SK-N-MC (cell line): ENCODE results near the gene TPRA1.

Experiments
- EZH2 ChIP-seq: fragments of 200-600 bp; sonication (generic); IDR thresholded peaks from one replicate; pipeline ENCODE4 v1.6.1; 2017; ENCODE audit warnings: antibody characterized with exemption
- FOXP2 ChIP-seq: optimal IDR thresholded peaks from 2 replicates; pipeline ENCODE3; 2011; ENCODE audit warnings: mild to moderate bottlenecking, moderate library complexity; ENCODE audit not compliant: insufficient read depth; ENCODE audit errors: extremely low read length, control extremely low read depth
- POLR2AphosphoS5 ChIP-seq: IDR thresholded peaks from 2 replicates; pipeline ENCODE4 v1.6.1; 2012; ENCODE audit warnings: mild to moderate bottlenecking, low read depth, low read length, borderline replicate concordance

GRCh38 chr3:127612966-127613365 is 22.4 kb upstream of the TPRA1 start:
- TF ChIP-seq POLR2AphosphoS5 (no peak), EZH2 (no peak), FOXP2 (no peak)
